ENCODE data around the gene BOK. TPM values are rescaled to one million over a fixed set of nuclear protein-coding genes. Genes with fewer than 3 reads are reported as not detected.
A peak's percentile ranks its signal among the peaks of the same experiment; 100 is the strongest.

The BOK gene
- polyA plus RNA-seq, 12 donors, result 25.0 to 77.5 (median 49.0) TPM; not detected in 1

GRCh38 chr2:241595600-241596140, 37.1 kb downstream of the BOK start:
- DNase-seq, result no peak

GRCh38 chr2:241597561-241597960, 39.0 kb downstream of the BOK start:
- DNase-seq, result no peak

DNA sequence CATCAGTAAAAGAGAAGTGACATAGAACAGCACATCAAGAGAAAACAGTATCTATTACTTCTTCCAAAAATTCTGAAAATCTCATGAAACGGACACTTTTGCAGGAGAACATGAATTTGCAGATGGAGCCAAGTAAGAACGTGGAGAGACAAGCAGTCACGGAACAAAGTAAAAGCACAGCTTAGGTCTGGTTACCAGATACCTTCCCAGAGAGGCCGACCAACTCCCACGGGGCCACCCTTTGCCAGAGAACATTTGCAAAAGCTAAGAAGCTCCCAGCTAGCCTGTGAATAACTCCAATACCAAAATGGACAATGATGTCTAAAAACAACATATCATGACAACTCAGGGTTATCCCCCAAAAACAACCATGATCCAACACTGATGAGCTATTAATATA, 39.5 kb downstream of the BOK start:
- DNase-seq, result peak; percentile 41

GRCh38 chr2:241598487-241598886, 39.9 kb downstream of the BOK start:
- DNase-seq, result no peak

GRCh38 chr2:241599615-241600014, 41.1 kb downstream of the BOK start:
- no peak for DNase-seq

DNA sequence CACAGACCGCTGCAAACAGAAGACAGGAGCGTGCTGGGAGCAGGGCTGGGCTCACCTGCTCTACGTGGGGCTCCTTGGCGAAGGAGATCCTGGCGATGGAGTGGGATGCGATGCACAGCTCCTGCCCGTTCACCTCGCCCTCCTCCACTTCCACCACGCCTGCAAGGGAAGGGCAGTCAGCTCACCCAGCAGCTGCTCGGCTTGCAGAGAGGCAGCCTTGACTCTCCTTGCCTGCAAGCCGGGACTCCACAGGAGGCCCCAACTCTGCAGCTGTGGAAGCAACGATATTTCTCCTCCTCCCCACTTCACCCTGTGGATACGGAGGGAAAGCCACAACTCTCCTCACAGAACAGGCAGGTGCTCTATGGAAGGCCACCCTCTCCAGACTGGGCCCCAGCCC, 43.3 kb downstream of the BOK start:
- no peak for DNase-seq

- DNase-seq, result no peak
These were observed 44.2 kb downstream of the BOK start for GRCh38 chr2:241602720-241603119.

DNA sequence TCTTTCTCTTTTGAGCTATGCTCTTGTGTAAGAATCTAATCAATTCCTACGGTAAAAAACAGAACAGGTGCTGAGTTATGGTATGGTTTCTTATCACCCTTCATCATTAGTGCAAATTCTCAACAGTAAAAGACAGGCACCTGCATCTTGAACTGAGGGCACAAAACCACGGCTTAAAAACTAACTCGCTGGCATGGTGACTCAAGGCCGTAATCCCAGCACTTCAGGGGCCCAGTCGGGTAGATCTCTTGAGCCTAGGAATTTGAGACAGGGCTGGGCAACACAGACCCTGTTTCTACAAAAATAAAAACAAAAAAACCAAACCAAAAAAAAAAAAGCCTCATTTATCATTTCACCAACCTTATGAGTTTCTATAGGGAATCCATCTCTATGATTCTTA, 45.1 kb downstream of the BOK start:
- DNase-seq, result no peak

DNA sequence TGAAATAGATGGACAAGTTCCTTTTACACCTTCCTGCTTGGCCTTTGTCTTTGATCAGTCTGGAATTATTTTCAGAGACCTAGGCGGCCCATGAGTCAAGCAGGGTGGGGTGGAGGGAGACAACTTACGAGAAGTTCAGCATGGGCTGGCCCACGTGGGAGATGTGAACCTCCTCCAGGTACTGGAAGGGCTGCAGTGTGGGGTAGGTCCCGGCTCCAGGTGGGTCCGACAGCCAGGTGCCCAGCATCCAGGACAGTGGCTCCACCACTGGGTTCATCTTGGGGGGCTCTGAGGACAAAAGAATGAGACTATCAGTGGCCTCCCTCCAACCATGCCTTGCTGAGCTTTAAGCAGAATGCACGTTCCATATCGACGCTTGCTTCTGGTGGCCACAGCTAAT, 47.6 kb downstream of the BOK start:
- no peak for DNase-seq

DNA sequence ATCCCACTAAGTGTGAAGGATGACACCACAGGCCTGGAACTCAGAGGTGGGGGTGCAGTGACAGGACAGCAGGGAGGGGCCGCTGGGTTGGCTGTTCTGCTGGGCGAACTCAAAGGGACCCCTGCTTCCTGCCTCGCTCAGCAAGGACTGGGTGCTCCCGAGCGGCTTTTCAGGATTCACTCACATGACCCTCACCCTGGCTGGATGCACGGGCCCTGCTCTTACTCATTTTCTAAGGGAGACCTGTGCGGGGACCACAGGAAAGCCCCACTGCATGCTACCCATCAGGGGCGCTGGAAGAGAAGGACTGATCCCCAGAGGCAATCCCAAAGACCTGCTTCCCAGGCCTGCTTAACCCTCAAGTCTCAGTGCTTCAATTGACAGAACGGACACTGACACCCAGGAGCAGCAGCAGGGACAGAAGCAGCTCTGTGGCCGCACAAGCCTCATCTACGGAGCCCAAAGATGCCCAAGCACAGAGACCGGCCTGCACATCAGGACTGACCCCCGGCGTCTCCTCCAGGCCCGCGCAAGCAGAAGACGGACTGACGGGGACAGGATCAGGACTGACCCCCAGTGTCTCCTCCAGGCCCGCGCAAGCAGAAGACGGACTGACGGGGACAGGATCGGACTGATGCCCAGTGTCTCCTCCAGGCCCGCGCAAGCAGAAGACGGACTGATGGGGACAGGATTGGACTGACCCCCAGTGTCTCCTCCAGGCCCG, 48.8 kb downstream of the BOK start:
- DNase-seq, result no peak

GRCh38 chr2:241608881-241609280, 50.3 kb downstream of the BOK start:
- DNase-seq, result no peak

DNA sequence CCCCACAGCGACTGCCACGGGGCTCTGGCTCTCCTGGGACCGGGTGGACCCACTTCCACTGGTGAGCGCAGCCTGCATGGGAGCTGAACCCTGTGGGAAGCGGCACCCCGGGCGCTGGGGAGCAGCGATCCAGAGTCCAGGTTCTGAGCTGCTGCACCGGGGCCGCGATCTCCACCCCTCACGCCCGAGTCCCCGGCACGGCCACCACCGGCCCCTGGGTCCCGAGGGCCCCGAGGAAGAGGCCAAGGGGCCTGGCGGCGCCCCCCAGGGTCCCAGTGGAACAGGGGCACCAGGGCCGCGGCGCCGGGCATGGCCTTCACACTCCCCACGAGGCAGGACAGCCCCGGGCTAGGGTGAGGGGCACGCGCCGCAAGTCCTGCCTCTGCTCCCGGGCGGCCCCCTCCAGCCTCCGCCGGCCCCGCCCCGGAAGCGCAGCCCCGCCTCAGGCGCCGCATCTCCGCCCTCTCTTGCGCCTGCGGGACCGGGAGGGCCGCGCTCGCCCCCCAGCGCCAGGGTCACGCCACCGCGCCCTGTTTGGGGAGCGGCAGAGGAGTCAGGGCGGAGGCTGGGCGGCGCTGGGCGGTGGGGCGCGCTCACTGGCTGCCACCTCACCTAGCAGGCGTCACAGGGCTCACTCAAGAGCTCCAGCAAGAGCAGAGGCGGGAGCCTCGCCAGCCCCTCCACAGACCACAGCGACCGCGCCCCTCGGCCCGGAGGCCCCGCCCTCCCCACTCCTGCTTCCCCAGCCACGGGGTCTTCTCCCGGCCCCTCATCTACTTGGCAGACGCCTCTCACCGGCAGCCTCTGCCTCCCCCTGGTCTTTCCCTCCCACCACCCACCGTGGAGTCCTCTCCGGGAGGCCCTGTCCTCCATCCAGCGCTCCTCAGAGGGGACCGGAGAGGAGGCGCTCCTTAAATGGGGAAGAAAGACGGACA, 51.6 kb downstream of the BOK start:
- peak; percentile 56 for DNase-seq

DNA sequence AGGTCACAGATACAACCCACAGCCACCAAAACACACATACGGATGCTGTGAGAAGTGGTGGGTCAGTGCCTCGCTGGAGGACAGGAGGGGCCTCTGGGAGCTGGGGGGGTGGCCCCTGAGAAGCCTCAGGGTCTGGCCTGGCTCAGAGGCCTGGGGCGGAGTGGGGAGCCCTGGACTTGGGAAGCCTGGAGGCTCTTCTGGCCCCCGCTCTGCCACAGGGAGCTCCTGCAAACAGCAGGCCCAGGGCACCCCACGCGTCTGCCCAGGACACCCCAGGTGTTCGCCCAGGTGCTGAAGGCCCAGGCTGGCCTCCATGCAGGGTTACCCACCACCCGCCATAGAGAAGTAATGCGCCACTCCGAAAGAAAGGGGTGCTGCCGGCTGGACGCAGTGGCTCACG, 52.5 kb downstream of the BOK start:
- DNase-seq, result no peak

DNA sequence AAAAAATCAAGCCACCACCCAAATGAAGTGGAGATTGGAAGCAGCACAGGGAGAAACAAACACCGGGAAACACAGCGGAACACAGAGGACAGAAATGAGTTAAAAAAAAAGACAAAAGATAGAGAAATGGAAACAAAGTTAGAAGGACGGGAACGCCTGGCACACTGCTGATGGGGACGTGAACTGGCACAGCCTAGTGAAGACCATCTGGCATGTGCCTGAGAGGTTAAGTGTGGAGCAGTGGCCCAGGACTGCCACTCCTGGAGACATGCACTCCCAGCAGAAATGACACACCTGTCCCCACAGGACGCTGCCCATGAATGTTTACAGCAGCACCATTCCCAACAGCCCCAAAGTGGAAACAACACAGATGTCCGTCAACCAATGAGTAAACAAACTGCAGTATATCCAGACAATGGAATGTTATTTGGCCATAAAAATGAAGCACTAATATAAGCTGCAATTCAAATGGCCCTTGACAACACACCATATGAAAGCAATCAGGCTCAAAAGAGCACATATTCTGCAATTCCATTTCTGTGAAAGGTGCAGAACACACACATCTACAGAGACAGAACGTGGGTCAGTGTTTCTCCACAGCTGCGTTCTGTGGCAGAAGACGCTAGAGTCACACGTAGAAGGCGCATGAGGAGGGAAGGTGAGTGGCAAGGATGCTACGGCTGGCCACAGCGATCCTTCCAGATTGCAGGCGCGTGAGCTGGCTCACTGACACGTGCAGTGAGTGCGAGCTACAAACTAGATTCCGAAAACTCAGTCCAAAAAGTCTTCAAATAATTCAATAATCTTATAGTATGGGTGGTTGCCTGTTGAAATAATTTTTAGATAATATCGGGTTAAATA, 53.8 kb downstream of the BOK start:
- peak; percentile 48 for DNase-seq

DNA sequence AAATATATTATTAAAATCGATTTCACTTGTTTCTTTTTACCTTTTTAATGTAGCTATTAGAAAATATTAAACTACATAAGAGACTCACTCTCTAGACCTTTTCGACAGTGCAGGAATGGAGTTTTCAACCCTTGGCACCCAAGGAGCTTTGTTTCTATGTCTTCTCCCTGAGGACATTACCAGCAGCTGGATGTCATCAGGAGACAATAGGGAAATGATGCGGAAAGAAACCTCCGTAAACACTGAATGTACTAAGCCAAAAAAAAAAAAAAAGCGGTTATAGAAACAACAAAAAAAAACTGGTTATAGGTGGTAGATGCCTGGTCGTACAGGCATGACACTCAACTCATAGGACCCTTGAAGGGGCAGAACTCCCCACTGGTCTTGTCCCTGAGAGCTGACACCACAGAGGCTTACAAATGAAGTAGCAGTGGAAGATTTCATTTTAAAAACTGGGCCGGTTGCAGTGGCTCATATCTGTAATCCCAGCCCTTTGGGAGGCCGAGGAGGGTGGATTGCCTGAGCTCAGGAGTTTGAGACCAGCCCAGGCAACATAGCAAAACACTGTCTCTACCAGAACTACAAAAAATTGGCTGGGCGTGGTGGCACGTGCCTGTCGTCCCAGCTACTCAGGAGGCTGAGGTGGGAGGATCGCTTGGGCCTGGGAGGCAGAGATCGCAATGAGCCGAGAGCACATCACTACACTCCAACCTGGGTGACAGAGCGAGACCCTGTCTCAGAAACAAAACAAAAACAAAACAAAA, 54.7 kb downstream of the BOK start:
- peak; percentile 32 for DNase-seq

GRCh38 chr2:241615041-241615440, 56.5 kb downstream of the BOK start:
- no peak for DNase-seq

GRCh38 chr2:241615522-241616052, 57.0 kb downstream of the BOK start:
- DNase-seq, result no peak

DNA sequence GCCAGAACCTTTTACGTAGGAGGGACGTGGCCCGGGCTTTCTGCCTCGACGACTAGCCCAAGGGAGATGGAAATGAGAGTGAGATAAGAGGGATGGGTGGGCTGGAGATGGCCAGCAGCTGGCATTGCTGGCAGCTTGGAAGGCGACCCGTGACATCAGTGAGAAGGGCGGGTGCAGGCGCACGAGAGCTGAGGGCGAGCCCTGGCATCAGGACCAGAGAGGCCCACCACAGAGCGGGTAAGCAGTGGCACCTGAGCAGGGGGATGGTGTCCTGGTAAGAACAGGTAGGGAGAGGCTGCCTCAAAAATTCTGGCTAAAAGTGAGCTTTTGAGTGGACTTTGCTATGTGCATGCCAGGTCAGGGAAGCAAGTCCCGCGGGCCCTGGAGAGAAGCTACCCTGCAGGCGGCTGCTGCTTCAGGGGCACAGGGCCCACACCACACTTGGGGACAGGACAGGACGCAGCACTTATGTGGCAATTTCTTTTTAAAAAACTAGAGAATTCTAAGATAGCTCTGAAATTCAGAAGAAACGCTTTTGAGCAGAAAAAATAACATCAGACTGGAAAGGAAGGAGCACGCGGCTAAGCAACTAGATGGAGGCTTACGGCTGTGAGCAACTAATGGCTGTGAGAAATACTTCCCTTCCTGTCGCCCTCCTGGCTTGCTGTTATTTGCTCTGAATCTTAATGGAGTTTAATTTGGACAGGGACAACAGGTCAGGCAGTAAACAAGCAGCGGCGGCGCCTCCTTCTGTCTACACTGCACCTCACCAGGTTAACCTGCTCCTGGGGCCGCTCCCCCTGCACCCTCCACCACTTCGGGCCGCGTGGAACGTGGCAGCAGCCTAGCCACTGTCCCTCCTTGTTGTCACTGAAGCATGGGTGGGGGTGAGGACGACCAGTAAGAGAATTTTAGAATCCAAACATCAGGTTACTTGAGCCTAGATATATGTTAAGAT, 57.9 kb downstream of the BOK start:
- DNase-seq, result no peak

DNA sequence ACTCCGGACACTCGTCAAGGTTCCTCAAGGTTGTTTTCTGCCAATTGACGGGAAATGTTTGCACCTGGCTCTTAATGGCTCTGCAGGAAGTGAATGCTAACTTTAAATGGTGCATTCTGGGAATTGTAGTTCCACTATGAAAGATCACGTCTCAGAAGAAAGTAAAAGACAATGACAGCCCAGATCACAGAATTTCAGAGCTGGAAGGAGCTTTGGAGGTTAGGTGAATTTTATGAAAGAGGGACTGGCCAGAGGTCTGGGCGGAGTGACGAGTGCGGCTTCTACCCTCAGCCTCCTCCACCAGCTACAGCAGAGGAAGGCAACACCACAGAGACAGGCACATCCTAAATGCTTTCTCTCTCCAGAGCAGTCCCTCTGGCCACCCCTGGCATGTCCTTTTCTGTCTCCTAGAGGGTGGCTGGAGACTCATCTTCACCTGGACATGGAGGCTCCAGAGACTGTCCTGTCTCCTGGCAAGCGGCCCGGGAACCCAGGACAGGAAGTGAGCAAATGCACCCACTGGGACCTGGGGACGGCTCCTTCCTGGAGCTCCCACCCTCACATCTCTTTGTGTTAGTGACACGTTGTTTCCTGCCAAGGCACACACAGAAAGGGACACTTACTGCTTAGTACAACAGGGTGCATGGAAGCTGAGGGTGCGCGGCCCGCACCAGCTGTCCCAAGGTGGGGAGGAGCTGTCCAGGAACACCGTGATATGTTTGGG, 59.0 kb downstream of the BOK start:
- no peak for DNase-seq
